GM19372 (cell line): Measurements from ENCODE around the gene FAM78B.

Source experiments
- ATAC-seq: cut with Tn5 transposase; IDR thresholded peaks from one replicate; pipeline ENCODE4 v1.9.1; 2021; ENCODE audit warnings: mild to moderate bottlenecking, low read depth, moderate library complexity; ENCODE audit not compliant: unreplicated experiment

The FAM78B gene

DNA sequence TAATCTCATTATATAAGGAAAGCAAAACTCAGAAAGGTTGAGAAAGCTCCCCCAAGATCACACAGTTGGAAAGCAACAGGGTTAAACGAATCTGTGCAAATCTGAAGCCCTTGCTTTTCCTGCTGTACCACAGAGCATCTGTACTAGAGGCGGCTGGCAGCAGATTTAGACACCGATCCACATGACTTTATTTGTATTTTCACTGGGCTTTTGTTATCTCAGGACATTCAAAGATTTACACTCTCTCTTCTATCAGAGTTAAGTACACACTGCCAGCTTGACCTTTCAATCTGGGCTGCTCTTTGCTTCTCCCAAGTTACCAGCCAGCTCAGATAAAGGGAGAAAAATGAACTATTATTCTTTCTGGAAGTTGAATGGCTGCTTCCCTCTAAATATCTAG is 146.6 kb downstream of the FAM78B start:
- ATAC-seq = no peak
